Liver (tissue), 3 donors: Measurements from ENCODE around the gene PWWP3B.

Source experiments
- EGR1 ChIP-seq, 2 donors: IDR thresholded peaks; 2 replicates each; pipeline ENCODE4 v1.6.1; 2016 to 2018; ENCODE audit warnings: antibody characterized with exemption in 2 of 2, low read depth in 2 of 2
- GABPA ChIP-seq, 2 donors: IDR thresholded peaks in 1 of 2; conservative IDR thresholded peaks in 1 of 2; 2 replicates each; pipeline ENCODE4 v1.6.1; 2016; ENCODE audit warnings: antibody characterized with exemption in 2 of 2, mild to moderate bottlenecking in 1 of 2, moderate library complexity in 1 of 2
- HNF4G ChIP-seq: IDR thresholded peaks from 2 replicates; pipeline ENCODE4 v1.6.1; 2016; ENCODE audit warnings: antibody characterized with exemption
- NR2F2 ChIP-seq: IDR thresholded peaks from 2 replicates; pipeline ENCODE4 v1.6.1; 2016; ENCODE audit warnings: antibody characterized with exemption
- RAD21 ChIP-seq, 2 donors: IDR thresholded peaks; 2 replicates each; pipeline ENCODE4 v1.6.1; 2016; ENCODE audit warnings: antibody characterized with exemption in 2 of 2, mild to moderate bottlenecking in 2 of 2
- SP1 ChIP-seq: IDR thresholded peaks from 2 replicates; pipeline ENCODE4 v1.6.1; 2018; ENCODE audit warnings: antibody characterized with exemption, mild to moderate bottlenecking
- TAF1 ChIP-seq: conservative IDR thresholded peaks from 2 replicates; pipeline ENCODE4 v1.6.1; 2016; ENCODE audit warnings: antibody characterized with exemption, mild to moderate bottlenecking
- YY1 ChIP-seq: IDR thresholded peaks from 2 replicates; pipeline ENCODE4 v1.6.1; 2016; ENCODE audit warnings: antibody characterized with exemption, mild to moderate bottlenecking
- TF ChIP-seq, protein P1 (sequence below): IDR thresholded peaks from 2 replicates; pipeline ENCODE4 v1.6.1; 2016; ENCODE audit warnings: antibody characterized with exemption
- TF ChIP-seq, protein P2 (sequence below): IDR thresholded peaks from 2 replicates; pipeline ENCODE4 v1.6.1; 2016; ENCODE audit warnings: antibody characterized with exemption, mild to moderate bottlenecking
- TF ChIP-seq, protein P3 (sequence below): fragments of 150-350 bp; IDR thresholded peaks from 2 replicates; pipeline ENCODE4 v1.5.1; 2017; ENCODE audit warnings: improper control_type of control experiment, low read depth, low read length; ENCODE audit not compliant: missing input control
- TF ChIP-seq, protein P4 (sequence below): IDR thresholded peaks from 2 replicates; pipeline ENCODE4 v1.6.1; 2016; ENCODE audit warnings: antibody characterized with exemption
- TF ChIP-seq, protein P5 (sequence below): IDR thresholded peaks from 2 replicates; pipeline ENCODE4 v1.6.1; 2016; ENCODE audit warnings: antibody characterized with exemption
- donor health status: healthy.
- donor health status: healthy.

DNA sequence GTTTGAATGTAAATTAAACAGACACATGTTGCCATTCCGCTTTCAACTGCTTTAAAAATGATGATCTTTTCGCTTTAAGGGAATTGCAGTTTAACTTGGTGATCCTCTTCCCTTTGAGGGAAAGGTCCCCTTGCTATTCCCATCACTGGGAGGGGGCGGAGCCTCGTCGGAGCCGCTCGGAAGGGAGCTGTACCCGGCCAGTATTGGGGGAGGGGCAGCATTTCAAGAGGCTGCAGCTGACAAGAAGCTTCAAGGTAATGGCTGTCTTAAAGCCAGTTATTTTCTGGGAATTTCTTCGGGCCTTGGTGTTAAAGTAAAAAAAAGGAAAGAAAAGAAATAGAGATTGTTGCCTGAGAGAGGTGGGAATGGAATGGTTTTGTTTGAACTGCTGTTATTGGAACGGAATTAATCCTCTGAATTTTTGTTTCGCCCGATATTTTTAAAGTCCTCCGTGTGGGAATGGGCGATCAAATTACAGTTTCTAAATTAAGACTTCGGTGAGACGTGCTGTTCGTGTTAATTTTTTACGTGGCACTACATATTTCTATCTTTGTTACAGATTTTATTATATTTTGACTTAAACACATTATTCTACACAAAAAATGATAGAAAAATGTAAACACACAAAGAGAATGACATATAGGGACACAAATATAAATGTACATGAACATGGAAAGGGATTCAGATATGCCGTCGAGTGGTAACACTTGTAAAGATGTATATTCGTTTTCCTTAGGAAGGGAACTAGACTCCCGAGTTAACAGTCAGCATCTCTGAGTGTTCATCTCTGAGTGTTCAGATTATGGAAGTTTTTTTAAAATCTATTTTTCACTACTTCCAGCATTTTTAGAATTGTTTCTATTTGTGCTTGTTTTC, 9.2 kb downstream of the PWWP3B start:
- TF ChIP-seq, protein P1, sequence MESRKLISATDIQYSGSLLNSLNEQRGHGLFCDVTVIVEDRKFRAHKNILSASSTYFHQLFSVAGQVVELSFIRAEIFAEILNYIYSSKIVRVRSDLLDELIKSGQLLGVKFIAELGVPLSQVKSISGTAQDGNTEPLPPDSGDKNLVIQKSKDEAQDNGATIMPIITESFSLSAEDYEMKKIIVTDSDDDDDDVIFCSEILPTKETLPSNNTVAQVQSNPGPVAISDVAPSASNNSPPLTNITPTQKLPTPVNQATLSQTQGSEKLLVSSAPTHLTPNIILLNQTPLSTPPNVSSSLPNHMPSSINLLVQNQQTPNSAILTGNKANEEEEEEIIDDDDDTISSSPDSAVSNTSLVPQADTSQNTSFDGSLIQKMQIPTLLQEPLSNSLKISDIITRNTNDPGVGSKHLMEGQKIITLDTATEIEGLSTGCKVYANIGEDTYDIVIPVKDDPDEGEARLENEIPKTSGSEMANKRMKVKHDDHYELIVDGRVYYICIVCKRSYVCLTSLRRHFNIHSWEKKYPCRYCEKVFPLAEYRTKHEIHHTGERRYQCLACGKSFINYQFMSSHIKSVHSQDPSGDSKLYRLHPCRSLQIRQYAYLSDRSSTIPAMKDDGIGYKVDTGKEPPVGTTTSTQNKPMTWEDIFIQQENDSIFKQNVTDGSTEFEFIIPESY = no peak
- TF ChIP-seq, protein P2, sequence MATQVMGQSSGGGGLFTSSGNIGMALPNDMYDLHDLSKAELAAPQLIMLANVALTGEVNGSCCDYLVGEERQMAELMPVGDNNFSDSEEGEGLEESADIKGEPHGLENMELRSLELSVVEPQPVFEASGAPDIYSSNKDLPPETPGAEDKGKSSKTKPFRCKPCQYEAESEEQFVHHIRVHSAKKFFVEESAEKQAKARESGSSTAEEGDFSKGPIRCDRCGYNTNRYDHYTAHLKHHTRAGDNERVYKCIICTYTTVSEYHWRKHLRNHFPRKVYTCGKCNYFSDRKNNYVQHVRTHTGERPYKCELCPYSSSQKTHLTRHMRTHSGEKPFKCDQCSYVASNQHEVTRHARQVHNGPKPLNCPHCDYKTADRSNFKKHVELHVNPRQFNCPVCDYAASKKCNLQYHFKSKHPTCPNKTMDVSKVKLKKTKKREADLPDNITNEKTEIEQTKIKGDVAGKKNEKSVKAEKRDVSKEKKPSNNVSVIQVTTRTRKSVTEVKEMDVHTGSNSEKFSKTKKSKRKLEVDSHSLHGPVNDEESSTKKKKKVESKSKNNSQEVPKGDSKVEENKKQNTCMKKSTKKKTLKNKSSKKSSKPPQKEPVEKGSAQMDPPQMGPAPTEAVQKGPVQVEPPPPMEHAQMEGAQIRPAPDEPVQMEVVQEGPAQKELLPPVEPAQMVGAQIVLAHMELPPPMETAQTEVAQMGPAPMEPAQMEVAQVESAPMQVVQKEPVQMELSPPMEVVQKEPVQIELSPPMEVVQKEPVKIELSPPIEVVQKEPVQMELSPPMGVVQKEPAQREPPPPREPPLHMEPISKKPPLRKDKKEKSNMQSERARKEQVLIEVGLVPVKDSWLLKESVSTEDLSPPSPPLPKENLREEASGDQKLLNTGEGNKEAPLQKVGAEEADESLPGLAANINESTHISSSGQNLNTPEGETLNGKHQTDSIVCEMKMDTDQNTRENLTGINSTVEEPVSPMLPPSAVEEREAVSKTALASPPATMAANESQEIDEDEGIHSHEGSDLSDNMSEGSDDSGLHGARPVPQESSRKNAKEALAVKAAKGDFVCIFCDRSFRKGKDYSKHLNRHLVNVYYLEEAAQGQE = no peak
- TF ChIP-seq, protein P3, sequence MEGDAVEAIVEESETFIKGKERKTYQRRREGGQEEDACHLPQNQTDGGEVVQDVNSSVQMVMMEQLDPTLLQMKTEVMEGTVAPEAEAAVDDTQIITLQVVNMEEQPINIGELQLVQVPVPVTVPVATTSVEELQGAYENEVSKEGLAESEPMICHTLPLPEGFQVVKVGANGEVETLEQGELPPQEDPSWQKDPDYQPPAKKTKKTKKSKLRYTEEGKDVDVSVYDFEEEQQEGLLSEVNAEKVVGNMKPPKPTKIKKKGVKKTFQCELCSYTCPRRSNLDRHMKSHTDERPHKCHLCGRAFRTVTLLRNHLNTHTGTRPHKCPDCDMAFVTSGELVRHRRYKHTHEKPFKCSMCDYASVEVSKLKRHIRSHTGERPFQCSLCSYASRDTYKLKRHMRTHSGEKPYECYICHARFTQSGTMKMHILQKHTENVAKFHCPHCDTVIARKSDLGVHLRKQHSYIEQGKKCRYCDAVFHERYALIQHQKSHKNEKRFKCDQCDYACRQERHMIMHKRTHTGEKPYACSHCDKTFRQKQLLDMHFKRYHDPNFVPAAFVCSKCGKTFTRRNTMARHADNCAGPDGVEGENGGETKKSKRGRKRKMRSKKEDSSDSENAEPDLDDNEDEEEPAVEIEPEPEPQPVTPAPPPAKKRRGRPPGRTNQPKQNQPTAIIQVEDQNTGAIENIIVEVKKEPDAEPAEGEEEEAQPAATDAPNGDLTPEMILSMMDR = no peak
- TF ChIP-seq, protein P4, sequence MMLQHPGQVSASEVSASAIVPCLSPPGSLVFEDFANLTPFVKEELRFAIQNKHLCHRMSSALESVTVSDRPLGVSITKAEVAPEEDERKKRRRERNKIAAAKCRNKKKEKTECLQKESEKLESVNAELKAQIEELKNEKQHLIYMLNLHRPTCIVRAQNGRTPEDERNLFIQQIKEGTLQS = no peak
- TF ChIP-seq, protein P5, sequence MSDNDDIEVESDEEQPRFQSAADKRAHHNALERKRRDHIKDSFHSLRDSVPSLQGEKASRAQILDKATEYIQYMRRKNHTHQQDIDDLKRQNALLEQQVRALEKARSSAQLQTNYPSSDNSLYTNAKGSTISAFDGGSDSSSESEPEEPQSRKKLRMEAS = no peak
- TF ChIP-seq HNF4G (no peak), NR2F2 (no peak), GABPA (IDR thresholded peaks at IDR 0.05 in 1 of 2, conservative IDR thresholded peaks at IDR 0.05 in 1 of 2) (no peak), SP1 (no peak), RAD21 (IDR thresholded peaks at IDR 0.05) (no peak), YY1 (no peak), TAF1 (peak; percentile 41), EGR1 (IDR thresholded peaks at IDR 0.05; ENCODE audit: low read depth in 2 of 2) (no peak)
